T47D (cell line): ENCODE results near the gene TTI1.

Experiments
- DNase-seq, 2 experiments: peaks; one replicate each; pipeline versions ENCODE4 v3.0.0 to v3.0.0-alpha.2; 2011 to 2012; ENCODE audit warnings: low read depth in 1 of 2, low spot score in 1 of 2
- JUND ChIP-seq: IDR thresholded peaks from 2 replicates; pipeline ENCODE4 v1.6.1; 2012; ENCODE audit warnings: low read depth
- in situ Hi-C: cut with HindIII; loops from 2 replicates; pipeline ENCODE4 v1.10.0; 2016; ENCODE audit warnings: low sequenced_read_pairs, low pct_unique_long_range_greater_than_20kb

TTI1 gene

GRCh38 chr20:37988306-37988954 lies 44.8 kb downstream of the TTI1 start:
- in situ Hi-C loops: no loop called here
- no peak for DNase-seq
- TF ChIP-seq JUND: no peak

- TF ChIP-seq JUND: no peak
- DNase-seq: no peak
- in situ Hi-C loops: no loop called here
Measured at GRCh38 chr20:37987602-37988290, 45.5 kb downstream of the TTI1 start.

- no peak for DNase-seq
Measured at GRCh38 chr20:37986873-37987601, 46.2 kb downstream of the TTI1 start.

GRCh38 chr20:37986044-37986858 lies 47.0 kb downstream of the TTI1 start:
- in situ Hi-C loops: no loop called here
- DNase-seq: no peak
- TF ChIP-seq JUND: no peak

More at GRCh38 chr20:37986873-37987601, 46.2 kb downstream of the TTI1 start:
- no peak for TF ChIP-seq JUND
- in situ Hi-C loops: no loop called here

GRCh38 chr20:37984018-37984785 lies 49.1 kb downstream of the TTI1 start:
- no peak for TF ChIP-seq JUND
- in situ Hi-C loops: no loop called here
- no peak for DNase-seq

- TF ChIP-seq JUND: no peak
- in situ Hi-C loops: no loop called here
- DNase-seq: no peak
Measured at GRCh38 chr20:37983286-37983685, 50.0 kb downstream of the TTI1 start.

GRCh38 chr20:37981568-37981967 lies 51.7 kb downstream of the TTI1 start:
- in situ Hi-C loops: no loop called here
- no peak for TF ChIP-seq JUND
- no peak for DNase-seq

- no peak for TF ChIP-seq JUND
- in situ Hi-C loops: no loop called here
- DNase-seq: no peak
Measured at GRCh38 chr20:37980876-37981275, 52.4 kb downstream of the TTI1 start.

- no peak for TF ChIP-seq JUND
- no peak for DNase-seq
- in situ Hi-C loops: no loop called here
Measured at GRCh38 chr20:37980383-37980782, 52.9 kb downstream of the TTI1 start.

- in situ Hi-C loops: no loop called here
- TF ChIP-seq JUND: no peak
- DNase-seq: no peak
Measured at GRCh38 chr20:37979021-37979985, 54.0 kb downstream of the TTI1 start.

- DNase-seq: no peak
- in situ Hi-C loops: no loop called here
- TF ChIP-seq JUND: no peak
Measured at GRCh38 chr20:37977786-37978185, 55.5 kb downstream of the TTI1 start.
